Stomach smooth muscle (tissue), 2 donors: ENCODE data around the gene TCAIM.
"Not testable (repeated sequence)": the region's sequence is repeated elsewhere in the genome, so short reads cannot be mapped to it uniquely, and the experiment has no call there.

Experiments used
- H3K27ac ChIP-seq: one replicate; pipeline ENCODE4 v1.7.0; 2013; ENCODE audit warnings: mild to moderate bottlenecking, low read length, inconsistent platforms
- H3K27me3 ChIP-seq, 2 donors: one replicate each; pipeline ENCODE4 v1.7.0; 2013; ENCODE audit warnings: low read length in 2 of 2; ENCODE audit not compliant: insufficient read depth in 2 of 2, control insufficient read depth in 1 of 2
- H3K36me3 ChIP-seq, 2 donors: one replicate each; pipeline ENCODE4 v1.7.0; 2013; ENCODE audit warnings: low read length in 2 of 2; ENCODE audit not compliant: control insufficient read depth in 2 of 2, insufficient read depth in 2 of 2
- H3K4me1 ChIP-seq: one replicate; pipeline ENCODE4 v1.7.0; 2013; ENCODE audit warnings: low read length; ENCODE audit not compliant: control insufficient read depth, insufficient read depth
- H3K4me3 ChIP-seq, 2 donors: one replicate each; pipeline ENCODE4 v1.7.0; 2013; ENCODE audit warnings: low read length in 2 of 2
- H3K9ac ChIP-seq, 2 donors: one replicate each; pipeline ENCODE4 v1.7.0; 2013; ENCODE audit warnings: low read length in 2 of 2, mild to moderate bottlenecking in 1 of 2
- H3K9me3 ChIP-seq, 2 donors: one replicate each; pipeline ENCODE4 v1.7.0; 2013; ENCODE audit warnings: low read length in 2 of 2; ENCODE audit not compliant: control insufficient read depth in 2 of 2
- donor health status: healthy.
- donor health status: Pancreatic carcinoma.

Gene TCAIM

GRCh38 chr3:44416031-44417030 is 77.8 kb downstream of the TCAIM start:
- H3K27ac ChIP-seq = no peak overlapping the region
- peaks cover 0 to 4% of the 10 kb centered on the region in 2 donors for H3K27me3 ChIP-seq
- H3K9me3 ChIP-seq = no peaks in the 10 kb centered on the region
- no peak overlapping the region for H3K4me3 ChIP-seq
- H3K36me3 ChIP-seq = no peaks in the 10 kb centered on the region
- no peaks in the 10 kb centered on the region for H3K4me1 ChIP-seq
- H3K9ac ChIP-seq = no peak overlapping the region

GRCh38 chr3:44418118-44418517 is 79.6 kb downstream of the TCAIM start:
- H3K27me3 ChIP-seq, H3K36me3 ChIP-seq, H3K9ac ChIP-seq, H3K4me3 ChIP-seq, H3K27ac ChIP-seq, H3K4me1 ChIP-seq, H3K9me3 ChIP-seq: not testable (repeated sequence)

- no peaks in the 10 kb centered on the region for H3K36me3 ChIP-seq
Observed at GRCh38 chr3:44418549-44418948, 80.0 kb downstream of the TCAIM start.

GRCh38 chr3:44419116-44419922 is 80.8 kb downstream of the TCAIM start:
- Histone ChIP-seq H3K27me3 (peaks cover 0 to 4% of the 10 kb centered on the region in 2 donors), H3K9ac (no peak overlapping the region), H3K27ac (no peak overlapping the region), H3K9me3 (no peaks in the 10 kb centered on the region), H3K4me3 (no peak overlapping the region), H3K4me1 (no peaks in the 10 kb centered on the region), H3K36me3 (no peaks in the 10 kb centered on the region)

More at GRCh38 chr3:44418549-44418948, 80.0 kb downstream of the TCAIM start:
- Histone ChIP-seq H3K4me3 (no peak overlapping the region), H3K9me3 (no peaks in the 10 kb centered on the region), H3K27ac (no peak overlapping the region), H3K9ac (no peak overlapping the region), H3K4me1 (no peaks in the 10 kb centered on the region), H3K27me3 (peaks cover 0 to 4% of the 10 kb centered on the region in 2 donors)

- Histone ChIP-seq H3K4me3 (no peak overlapping the region), H3K27me3 (peaks cover 2 to 4% of the 10 kb centered on the region in 2 donors), H3K9me3 (no peaks in the 10 kb centered on the region), H3K27ac (no peak overlapping the region), H3K36me3 (no peaks in the 10 kb centered on the region), H3K4me1 (no peaks in the 10 kb centered on the region), H3K9ac (no peak overlapping the region)
Observed at GRCh38 chr3:44419923-44420650, 81.5 kb downstream of the TCAIM start.

- Histone ChIP-seq H3K27me3 (peaks cover 2 to 4% of the 10 kb centered on the region in 2 donors), H3K9ac (no peak overlapping the region), H3K4me1 (no peaks in the 10 kb centered on the region), H3K27ac (no peak overlapping the region), H3K36me3 (no peaks in the 10 kb centered on the region), H3K9me3 (no peaks in the 10 kb centered on the region), H3K4me3 (no peak overlapping the region)
Observed at GRCh38 chr3:44420676-44421075, 82.1 kb downstream of the TCAIM start.

- no peaks in the 10 kb centered on the region for H3K9me3 ChIP-seq
- H3K9ac ChIP-seq = no peak overlapping the region
- H3K4me1 ChIP-seq = no peaks in the 10 kb centered on the region
- no peak overlapping the region for H3K4me3 ChIP-seq
- H3K27me3 ChIP-seq = peaks cover 2 to 4% of the 10 kb centered on the region in 2 donors
- no peak overlapping the region for H3K27ac ChIP-seq
- H3K36me3 ChIP-seq = no peaks in the 10 kb centered on the region
Observed at GRCh38 chr3:44421280-44421679, 82.7 kb downstream of the TCAIM start.

- Histone ChIP-seq H3K9me3 (no peaks in the 10 kb centered on the region), H3K27ac (no peak overlapping the region), H3K36me3 (no peaks in the 10 kb centered on the region), H3K4me1 (no peaks in the 10 kb centered on the region), H3K4me3 (no peak overlapping the region), H3K27me3 (peaks cover 2 to 4% of the 10 kb centered on the region in 2 donors), H3K9ac (no peak overlapping the region)
Observed at GRCh38 chr3:44424758-44425157, 86.2 kb downstream of the TCAIM start.

- no peaks in the 10 kb centered on the region for H3K36me3 ChIP-seq
- peaks cover 0 to 2% of the 10 kb centered on the region in 2 donors for H3K27me3 ChIP-seq
- no peaks in the 10 kb centered on the region for H3K4me1 ChIP-seq
- no peak overlapping the region for H3K4me3 ChIP-seq
- no peak overlapping the region for H3K9ac ChIP-seq
- H3K9me3 ChIP-seq = no peaks in the 10 kb centered on the region
- H3K27ac ChIP-seq = no peak overlapping the region
Observed at GRCh38 chr3:44427683-44428082, 89.1 kb downstream of the TCAIM start.

GRCh38 chr3:44428910-44429309 is 90.3 kb downstream of the TCAIM start:
- no peaks in the 10 kb centered on the region for H3K9me3 ChIP-seq
- no peaks in the 10 kb centered on the region for H3K4me1 ChIP-seq
- no peaks in the 10 kb centered on the region for H3K36me3 ChIP-seq
- H3K27ac ChIP-seq = no peak overlapping the region
- H3K4me3 ChIP-seq = no peak overlapping the region
- peaks cover 0 to 2% of the 10 kb centered on the region in 2 donors for H3K27me3 ChIP-seq
- H3K9ac ChIP-seq = no peak overlapping the region
